GM19455 (cell line): ENCODE data around the gene ERO1A.

Experiments used
- ATAC-seq: cut with Tn5 transposase; IDR thresholded peaks from one replicate; pipeline ENCODE4 v1.9.1; 2021; ENCODE audit not compliant: unreplicated experiment

The ERO1A gene

GRCh38 chr14:52701223-52701622, 5.9 kb upstream of the ERO1A start:
- no peak for ATAC-seq

DNA sequence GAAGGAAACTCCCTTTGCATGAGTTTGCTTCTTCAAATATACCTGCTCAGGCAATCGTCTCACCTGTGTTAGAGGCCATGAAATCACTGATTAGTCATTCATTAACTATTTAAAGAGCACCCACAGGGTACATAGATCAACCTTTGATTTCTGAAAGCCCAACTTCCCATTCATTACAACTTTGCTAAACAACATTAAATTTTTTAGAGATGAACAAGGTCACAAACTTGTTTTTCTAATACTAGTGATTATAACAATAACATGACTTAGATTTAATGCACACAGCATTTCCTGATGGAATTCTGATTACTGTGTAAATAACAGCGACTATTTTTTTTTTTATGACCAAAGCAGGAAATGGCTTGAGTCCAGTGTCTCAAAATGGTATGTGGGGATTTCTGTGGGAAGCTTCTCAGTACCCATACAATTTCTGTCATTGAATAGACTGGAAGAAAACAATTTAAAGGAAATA, 5.4 kb upstream of the ERO1A start:
- no peak for ATAC-seq

DNA sequence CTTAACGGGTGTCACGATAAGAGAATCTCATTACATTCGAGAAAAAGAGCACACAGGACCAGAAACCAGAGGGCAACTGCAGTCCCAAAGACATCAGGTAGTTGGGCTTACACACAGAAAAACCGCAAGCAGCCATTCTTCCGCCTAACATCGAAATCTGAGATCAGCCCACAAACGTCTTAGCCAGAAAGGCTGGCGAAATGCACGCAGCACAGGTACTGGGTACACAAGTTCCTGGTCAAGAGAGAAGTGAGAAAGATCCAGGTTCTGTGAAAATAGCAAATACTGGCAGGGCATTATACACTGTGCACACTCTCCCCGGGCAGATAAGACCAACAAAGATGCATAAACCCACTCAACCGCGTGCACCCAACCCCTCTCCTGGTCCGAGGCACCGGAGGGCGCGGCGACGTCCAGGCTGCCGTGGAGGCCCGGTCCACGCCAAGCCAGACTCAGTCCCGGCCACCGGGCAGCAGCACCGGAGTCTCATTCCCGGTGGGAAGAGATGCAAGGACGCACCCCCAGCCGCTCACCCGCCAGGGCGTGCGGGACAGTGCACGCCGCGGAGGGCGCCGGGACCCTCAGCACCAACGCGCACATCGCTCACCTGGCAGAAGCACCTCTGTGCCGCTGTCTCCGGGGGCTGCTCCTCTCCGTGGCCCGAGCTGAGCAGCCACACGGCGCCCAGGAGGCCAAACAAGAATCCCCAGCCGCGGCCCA, 437 bp downstream of the ERO1A start:
- ATAC-seq: peak; percentile 59

DNA sequence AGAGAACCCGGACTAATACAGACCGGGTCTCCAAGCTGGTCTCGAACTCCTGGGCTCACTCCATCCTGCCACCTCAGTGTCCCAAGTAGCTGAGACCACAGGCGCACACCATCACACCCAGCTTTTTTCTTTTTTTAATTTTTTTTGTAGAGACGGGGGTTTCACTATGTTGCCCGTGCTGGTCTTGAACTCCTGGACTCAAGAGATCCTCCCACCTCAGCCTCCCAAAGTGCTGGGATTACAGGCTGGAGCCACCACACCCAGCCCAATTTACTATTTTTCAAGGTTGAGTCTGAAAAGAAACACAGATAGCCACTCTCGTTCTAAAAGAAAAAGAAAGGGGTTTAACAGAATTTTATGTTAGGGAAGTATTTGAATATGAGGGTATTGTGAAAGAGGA, 1.8 kb downstream of the ERO1A start:
- ATAC-seq: no peak

DNA sequence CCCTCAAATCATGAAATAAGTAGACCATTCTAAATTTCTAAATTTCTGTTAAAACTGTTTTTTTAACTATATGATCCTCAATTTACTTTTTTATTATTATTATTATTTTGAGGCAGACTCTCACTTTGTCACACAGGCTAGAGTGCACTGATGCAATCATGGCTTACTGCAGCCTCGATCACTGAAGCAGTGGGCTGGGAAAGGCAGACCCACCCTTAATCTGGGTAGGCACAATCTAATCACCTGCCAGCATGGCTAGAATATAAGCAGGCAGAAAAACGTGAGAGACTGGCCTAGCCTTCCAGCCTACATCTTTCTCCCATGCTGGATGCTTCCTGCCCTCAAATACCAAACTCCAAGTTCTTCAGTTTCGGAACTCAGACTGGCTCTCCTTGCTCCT, 2.3 kb downstream of the ERO1A start:
- no peak for ATAC-seq

- no peak for ATAC-seq
These were observed 3.0 kb downstream of the ERO1A start for GRCh38 chr14:52692248-52692962.

- no peak for ATAC-seq
These were observed 4.2 kb downstream of the ERO1A start for GRCh38 chr14:52690983-52691760.

DNA sequence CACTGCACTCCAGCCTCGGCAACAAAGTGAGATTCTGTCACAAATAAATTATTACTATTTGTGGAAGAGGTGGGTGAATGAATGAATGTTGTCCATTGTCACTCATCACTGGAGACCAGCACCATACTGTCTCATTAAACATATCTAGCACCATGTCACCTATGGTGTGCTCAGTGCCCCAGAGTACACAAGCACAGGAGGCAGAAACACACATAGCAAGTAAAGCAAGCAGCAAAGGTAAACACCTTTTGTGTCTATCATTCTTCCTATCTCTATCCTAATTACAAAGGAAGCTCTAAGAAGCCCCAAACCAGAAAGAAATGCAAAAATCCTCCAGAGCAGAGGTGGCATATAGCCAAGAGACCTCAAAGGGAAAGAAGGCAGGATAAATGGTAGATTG, 9.2 kb downstream of the ERO1A start:
- ATAC-seq: no peak

DNA sequence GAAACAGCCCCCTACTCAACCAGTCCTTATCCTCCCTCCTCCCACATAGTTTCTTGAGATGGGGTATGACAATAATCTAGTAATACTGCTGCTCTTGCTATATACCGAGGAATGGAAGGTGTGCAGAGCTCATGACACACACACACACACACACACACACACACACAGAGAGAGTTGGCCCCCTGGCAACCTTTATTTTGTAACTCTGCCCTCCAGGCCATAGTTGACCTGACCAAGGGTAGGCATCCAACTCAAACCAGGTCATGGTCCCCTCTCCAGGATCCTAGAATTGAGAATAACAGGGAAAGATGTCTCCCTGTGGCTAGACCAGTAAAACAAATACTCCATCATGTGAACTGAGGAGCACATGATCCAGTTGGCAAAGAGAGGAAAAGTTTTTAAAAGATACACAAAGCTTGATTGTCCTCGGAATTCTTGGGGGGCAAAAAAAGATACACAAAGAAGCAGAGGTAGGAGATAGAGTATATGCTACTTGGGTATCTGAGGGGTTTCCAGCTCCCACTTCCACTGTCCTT, 11.3 kb downstream of the ERO1A start:
- ATAC-seq: no peak

DNA sequence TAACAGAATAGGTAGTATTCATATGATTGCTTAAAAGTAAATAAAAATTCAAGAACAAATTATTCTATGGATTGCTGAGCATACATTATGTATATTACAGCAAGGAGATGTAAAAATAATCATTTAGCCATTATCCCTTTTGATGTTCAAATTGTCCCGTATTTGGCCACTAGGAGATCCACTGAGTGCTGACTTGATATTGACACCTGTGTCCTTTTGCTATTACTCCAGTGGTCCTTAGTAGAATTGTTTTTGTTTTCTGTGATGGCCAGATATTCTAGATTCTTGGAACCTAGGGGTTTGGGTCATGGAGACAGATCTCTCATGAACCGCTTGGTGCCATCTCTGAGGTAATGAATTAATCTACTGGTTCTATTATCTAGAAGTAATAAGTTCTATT, 16.8 kb downstream of the ERO1A start:
- no peak for ATAC-seq

GRCh38 chr14:52663850-52664249, 31.5 kb downstream of the ERO1A start:
- ATAC-seq: no peak

DNA sequence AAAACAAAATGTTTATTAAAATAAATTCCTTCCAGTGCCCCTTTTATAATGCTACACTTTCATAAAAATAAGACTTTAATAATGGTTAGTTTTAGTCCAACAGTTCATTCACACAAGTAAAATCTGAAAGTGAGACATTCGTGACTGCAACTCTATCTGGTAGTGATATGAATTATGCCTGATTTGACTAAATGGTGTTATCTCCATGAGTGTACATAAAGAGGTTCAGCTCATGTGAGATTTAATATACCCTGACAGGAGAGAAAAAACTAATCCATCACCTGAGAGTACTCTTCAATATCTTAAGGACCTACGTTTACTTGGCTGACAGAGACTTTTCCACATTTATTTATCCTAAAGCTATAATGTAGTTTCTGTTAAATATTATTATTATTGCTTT, 34.0 kb downstream of the ERO1A start:
- no peak for ATAC-seq

- ATAC-seq: no peak
These were observed 34.5 kb downstream of the ERO1A start for GRCh38 chr14:52660832-52661231.

- ATAC-seq: no peak
These were observed 35.0 kb downstream of the ERO1A start for GRCh38 chr14:52660325-52660724.

- no peak for ATAC-seq
These were observed 38.5 kb downstream of the ERO1A start for GRCh38 chr14:52656905-52657304.

DNA sequence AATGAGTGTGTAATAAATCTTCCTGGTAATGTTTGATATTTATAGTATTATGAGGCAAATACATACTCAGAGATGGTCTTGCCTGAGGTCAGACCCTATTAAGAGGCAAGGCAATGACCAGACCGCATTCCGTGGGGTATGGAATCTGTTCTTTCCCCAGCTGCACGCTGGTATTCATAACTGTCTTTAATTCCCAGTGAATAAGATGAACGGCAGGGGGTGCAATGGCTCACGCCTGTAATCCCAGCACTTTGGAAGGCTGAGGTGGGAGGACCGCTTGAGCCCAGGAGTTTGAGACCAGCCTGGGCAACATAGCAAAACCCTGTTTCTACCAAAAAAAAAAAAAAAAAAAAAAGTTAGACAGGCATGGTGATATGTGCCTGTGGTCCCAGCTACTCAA, 44.6 kb downstream of the ERO1A start:
- no peak for ATAC-seq

GRCh38 chr14:52649511-52649910, 45.8 kb downstream of the ERO1A start:
- no peak for ATAC-seq

- ATAC-seq: no peak
These were observed 53.6 kb downstream of the ERO1A start for GRCh38 chr14:52641745-52642144.

DNA sequence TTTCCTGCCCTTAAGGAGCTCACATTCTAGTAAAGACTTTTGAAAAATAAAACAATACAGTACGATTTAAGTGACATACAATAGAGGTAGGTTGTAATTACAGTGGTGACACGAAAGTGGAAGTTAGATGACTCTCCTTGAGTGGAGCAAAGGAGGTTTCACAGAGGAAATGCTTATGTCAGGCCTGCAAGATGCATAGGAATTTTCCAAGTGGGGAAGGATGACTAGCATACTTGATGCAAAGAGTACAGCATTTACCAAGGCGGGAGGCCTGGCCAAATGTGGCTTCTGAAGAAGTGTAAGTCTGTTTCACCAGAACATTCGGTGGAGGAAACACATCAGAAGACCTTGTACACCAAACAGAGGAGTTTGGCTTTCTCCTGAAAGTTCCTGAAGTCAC, 55.2 kb downstream of the ERO1A start:
- ATAC-seq: no peak

DNA sequence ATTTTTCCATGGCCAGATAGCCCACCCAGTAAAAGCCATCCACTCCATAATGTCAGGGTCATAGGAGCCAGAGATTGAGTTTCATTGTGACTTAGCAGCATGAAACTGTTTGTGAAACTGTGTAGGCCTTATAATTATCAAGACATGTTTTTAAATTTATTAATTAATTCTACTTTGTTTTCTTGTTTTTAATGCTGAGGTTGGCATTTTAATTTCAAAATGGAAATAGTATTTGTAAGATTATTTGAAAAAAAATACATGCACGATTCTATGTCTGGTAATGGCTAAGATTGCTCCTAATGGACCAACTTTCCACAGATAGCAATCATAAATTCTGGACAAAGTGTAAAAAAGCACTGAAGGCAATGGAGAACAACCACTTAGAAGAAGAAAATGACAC, 75.7 kb downstream of the ERO1A start:
- no peak for ATAC-seq

DNA sequence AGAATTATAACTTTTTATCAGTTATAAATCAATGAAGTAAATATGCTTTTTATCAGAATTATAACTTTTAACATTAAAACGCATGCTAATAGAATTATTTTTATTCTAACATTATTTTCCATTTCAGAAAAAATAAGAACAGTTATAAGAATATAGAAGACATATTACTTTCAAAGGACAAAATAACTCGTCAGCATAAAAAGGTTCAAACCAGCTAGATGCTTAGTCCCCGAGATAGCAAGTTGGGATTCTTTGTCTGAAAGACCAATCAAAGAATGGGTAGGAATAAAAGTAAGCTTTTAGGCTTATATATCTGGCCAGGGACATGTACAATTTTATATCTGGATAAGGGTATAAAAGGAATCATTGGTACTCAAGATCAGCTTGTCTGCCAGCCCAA, 76.8 kb downstream of the ERO1A start:
- no peak for ATAC-seq

DNA sequence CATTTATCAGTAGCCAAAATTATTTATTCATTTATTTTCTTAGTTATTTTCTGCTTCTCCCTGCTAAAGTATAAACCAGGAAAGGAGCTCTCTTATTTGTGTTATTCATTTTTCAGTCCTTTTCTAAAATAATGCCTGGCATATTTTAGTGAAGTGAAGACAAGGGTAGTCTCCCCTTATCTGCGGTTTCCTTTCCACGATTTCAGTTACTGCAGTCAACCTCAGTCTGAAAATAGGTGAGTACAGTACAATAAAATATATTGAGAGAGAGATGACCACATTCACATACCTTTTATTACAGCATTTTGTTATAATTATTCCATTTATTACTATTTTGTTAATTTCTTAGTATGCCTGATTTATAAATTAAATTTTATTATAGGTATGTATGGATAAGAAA, 85.2 kb downstream of the ERO1A start:
- no peak for ATAC-seq
